D721Med (cell line): ENCODE measurements around the gene TMA16.

Experiments
- DNase-seq: peaks from one replicate; pipeline ENCODE4 v3.0.0; 2011; ENCODE audit warnings: low spot score; ENCODE audit not compliant: insufficient read length
- FAIRE-seq: peaks from 2 replicates; lab custom pipeline; 2011; peaks lifted over from hg19 to GRCh38; lab: Jason Lieb, UNC
- TF ChIP-seq, protein P1 (sequence below): IDR thresholded peaks from 2 replicates; pipeline ENCODE4 v1.5.1; 2012; ENCODE audit warnings: mild to moderate bottlenecking, control low read depth; ENCODE audit not compliant: insufficient read depth; ENCODE audit errors: missing control alignments

TMA16 gene

DNA sequence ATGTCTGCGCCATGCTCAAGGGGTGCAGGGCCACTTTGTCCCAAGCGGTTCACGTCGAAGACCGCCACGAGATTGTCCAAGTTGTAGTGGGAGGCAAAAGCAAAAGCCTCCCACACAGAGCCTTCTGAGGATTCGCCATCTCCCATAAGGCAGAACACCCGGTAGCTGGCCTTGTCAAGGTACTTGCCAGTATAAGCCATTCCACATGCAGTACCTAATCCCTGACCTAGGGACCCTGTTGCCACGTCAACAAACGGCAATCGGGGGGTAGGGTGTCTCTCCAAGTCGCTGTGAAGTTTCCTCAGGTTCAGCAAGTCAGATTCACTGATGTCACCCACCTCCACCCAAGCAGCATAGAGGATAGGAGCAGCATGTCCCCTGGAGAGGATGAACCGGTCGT is 21.4 kb upstream of the TMA16 start:
- TF ChIP-seq, protein P1, sequence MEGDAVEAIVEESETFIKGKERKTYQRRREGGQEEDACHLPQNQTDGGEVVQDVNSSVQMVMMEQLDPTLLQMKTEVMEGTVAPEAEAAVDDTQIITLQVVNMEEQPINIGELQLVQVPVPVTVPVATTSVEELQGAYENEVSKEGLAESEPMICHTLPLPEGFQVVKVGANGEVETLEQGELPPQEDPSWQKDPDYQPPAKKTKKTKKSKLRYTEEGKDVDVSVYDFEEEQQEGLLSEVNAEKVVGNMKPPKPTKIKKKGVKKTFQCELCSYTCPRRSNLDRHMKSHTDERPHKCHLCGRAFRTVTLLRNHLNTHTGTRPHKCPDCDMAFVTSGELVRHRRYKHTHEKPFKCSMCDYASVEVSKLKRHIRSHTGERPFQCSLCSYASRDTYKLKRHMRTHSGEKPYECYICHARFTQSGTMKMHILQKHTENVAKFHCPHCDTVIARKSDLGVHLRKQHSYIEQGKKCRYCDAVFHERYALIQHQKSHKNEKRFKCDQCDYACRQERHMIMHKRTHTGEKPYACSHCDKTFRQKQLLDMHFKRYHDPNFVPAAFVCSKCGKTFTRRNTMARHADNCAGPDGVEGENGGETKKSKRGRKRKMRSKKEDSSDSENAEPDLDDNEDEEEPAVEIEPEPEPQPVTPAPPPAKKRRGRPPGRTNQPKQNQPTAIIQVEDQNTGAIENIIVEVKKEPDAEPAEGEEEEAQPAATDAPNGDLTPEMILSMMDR = no peak
- no peak for FAIRE-seq
- no peak for DNase-seq

DNA sequence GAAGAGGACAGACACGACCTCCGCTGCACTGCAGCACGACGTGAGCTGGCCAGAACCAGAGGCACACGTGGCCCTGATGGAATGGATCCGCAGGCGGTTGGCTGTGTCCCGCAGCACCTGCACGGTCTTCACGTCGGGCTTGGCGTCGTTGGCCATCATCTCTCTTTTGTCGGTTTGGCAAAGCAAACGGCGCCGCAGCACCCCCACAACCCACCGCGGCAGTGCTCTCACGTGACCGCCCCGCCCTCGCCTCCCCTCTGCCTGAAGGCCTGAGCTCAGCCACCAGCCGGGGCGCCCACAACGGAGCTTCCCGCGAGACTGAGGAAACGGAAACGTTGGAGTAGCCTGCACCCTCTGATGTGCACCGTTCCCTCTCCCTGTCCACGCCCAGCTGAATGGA is 20.9 kb upstream of the TMA16 start, which contains the start of gene TKTL2:
Gene TKTL2 (minus strand): TSS at position 179 of the 400 bp plus-strand sequence. CDS start 20 bp downstream, at position 159.
- TF ChIP-seq, protein P1 = no peak
- DNase-seq = no peak
- FAIRE-seq = no peak

DNA sequence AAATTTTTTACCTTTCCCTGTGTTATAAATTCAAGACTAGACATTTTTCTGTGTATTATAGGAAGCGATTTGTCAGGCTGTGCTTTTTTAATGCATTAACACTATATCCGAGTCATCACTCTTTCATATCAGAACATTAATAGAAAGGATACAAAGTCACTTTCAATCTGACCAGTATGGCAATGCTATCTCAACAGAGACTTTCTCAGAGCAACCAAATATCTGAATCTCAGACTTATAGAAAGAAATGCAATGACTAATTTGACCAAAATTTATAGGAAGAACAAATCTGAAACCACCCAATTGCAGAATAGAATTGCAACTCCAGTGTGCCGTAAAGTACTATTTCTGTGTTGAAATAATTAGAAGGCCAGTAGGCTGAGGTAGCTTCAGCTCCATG is 20.5 kb upstream of the TMA16 start:
- DNase-seq (no peak), FAIRE-seq (no peak)
- TF ChIP-seq, protein P1 = no peak

DNA sequence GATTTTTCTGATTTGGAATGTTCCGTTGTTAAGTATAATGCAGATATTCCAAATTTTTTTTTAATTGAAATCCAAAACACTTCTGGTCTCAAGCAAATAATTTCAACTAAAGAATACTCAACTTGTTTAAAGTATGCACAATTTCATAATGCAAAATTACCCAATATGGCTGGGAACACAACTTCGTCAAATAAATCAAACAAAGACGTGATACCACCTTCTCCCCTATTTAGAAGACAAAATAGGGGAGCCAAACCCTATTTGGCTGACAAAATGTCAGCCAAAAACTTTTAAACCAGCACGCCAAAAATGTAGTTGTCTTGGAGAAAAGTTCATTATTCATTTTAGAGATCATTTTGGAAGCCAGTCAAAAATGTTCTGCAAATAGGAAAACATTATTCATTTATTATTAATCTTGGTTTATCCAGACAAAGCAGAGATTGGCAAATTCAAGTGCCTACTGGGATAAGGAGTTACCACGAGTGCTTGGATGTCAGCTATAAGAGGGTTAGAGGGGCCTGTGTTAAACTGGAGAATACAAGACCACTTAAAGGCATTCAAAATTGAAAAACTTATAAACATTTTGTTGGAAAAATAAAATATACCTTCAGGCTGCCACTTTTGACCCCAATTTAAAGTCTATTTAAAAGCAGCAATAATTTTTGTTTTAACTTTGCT is 17.6 kb upstream of the TMA16 start:
- TF ChIP-seq, protein P1 = no peak
- DNase-seq (no peak), FAIRE-seq (no peak)

DNA sequence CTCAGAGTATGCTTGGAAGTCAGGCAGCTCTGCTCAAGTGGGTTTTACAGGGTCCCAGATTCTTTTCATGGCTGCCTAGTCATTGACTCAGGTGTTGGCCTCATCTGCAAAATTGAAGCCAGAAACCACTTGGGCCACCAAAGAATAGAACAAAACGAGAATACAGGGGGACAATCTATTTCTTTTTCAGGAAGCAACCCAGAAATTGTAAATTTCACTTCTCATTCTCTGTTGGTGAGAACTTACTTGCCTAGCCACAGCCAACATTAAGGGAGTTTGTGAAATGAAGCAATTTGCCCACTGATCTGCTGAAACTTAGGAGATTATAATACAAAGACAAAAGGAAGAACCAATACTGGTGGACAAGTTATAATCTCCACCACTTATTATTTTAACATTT is 12.3 kb upstream of the TMA16 start:
- FAIRE-seq (no peak), DNase-seq (no peak)

DNA sequence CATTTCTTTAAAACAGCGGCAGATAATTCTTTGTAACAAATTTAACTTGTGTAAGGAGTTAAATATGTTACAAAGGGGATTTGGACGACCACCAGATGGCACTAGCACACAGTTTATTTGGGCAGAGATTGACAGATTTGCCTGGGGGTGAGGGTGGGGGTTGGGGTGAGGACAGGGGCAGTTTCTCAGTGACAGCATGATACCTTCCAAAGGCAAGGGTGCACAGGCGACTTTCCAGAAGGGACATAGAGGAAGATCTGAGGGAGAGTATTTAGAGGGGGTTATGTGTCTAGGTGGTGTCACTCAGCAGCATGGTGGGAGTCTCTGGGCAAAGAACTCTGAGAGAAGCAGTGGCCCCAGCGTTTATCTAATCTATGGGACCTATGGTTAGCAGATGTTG is 9.6 kb upstream of the TMA16 start:
- peak; percentile 85 for FAIRE-seq
- TF ChIP-seq, protein P1 = peak; percentile 67
- DNase-seq = no peak

More for the DNA sequence above, 12.3 kb upstream of the TMA16 start:
- TF ChIP-seq, protein P1 = no peak

DNA sequence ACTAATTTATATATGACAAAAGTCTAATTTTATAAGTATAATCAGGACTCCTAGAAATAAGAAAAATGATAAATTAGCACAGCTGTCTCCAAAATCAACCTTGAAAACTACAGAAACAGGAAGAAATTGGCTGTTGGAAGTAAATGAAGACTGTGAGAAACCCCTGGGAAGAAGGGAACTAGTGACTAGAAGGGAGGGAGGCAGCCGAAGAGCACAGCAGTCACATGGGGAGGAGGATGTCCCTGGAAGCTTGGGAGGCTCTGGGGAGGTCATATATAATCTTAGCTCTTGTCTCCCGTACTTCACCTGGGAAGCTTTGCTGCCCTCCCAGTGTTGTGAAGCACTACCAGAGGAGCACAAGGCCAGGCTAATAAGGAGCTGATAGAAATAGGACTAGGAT is 8.9 kb upstream of the TMA16 start:
- no peak for DNase-seq
- TF ChIP-seq, protein P1 = no peak
- FAIRE-seq = no peak
